GM18861 (cell line): ENCODE data around the gene PTPN13.

Experiments used
- ATAC-seq: cut with Tn5 transposase; IDR thresholded peaks from one replicate; pipeline ENCODE4 v1.9.1; 2021; ENCODE audit not compliant: unreplicated experiment

PTPN13 gene

GRCh38 chr4:86586626-86587380 is 7.3 kb upstream of the PTPN13 start:
- ATAC-seq, result no peak

GRCh38 chr4:86587381-86588140 is 6.6 kb upstream of the PTPN13 start:
- ATAC-seq, result no peak

- ATAC-seq, result no peak
Observed at GRCh38 chr4:86592553-86593249, 1.4 kb upstream of the PTPN13 start.

GRCh38 chr4:86594559-86595425 is 677 bp downstream of the PTPN13 start:
- ATAC-seq, result peak; percentile 9

- no peak for ATAC-seq
Observed at GRCh38 chr4:86595426-86595805, 1.3 kb downstream of the PTPN13 start.

GRCh38 chr4:86596807-86597206 is 2.7 kb downstream of the PTPN13 start:
- ATAC-seq, result no peak

- ATAC-seq, result no peak
Observed at GRCh38 chr4:86600007-86600653, 6.0 kb downstream of the PTPN13 start.

GRCh38 chr4:86603311-86603885 is 9.3 kb downstream of the PTPN13 start:
- ATAC-seq, result no peak

- ATAC-seq, result no peak
Observed at GRCh38 chr4:86606809-86607208, 12.7 kb downstream of the PTPN13 start.

- no peak for ATAC-seq
Observed at GRCh38 chr4:86608757-86609375, 14.8 kb downstream of the PTPN13 start.

GRCh38 chr4:86611757-86612156 is 17.6 kb downstream of the PTPN13 start:
- ATAC-seq, result no peak

- ATAC-seq, result no peak
Observed at GRCh38 chr4:86613734-86614133, 19.6 kb downstream of the PTPN13 start.

- ATAC-seq, result no peak
Observed at GRCh38 chr4:86614865-86615264, 20.8 kb downstream of the PTPN13 start.

- no peak for ATAC-seq
Observed at GRCh38 chr4:86615501-86615900, 21.4 kb downstream of the PTPN13 start.

GRCh38 chr4:86619656-86620055 is 25.5 kb downstream of the PTPN13 start:
- ATAC-seq, result no peak

GRCh38 chr4:86621435-86621834 is 27.3 kb downstream of the PTPN13 start:
- no peak for ATAC-seq

- no peak for ATAC-seq
Observed at GRCh38 chr4:86626066-86626465, 32.0 kb downstream of the PTPN13 start.

GRCh38 chr4:86627462-86628135 is 33.5 kb downstream of the PTPN13 start:
- ATAC-seq, result no peak

GRCh38 chr4:86630629-86631028 is 36.5 kb downstream of the PTPN13 start:
- ATAC-seq, result no peak
